Stimulated activated CD4-positive, alpha-beta T cell treated with anti-CD3 and anti-CD28 coated beads, Interleukin-1b, Interleukin-23, amount 100 ng/mL, for 4 hours (primary cell): Measurements from ENCODE around the gene MIPEP.
"Not testable (repeated sequence)": the region's sequence is repeated elsewhere in the genome, so short reads cannot be mapped to it uniquely, and the experiment has no call there.

ENCODE experiments used
- DNase-seq, 2 donors: peaks; one replicate each; pipeline ENCODE4 v3.0.0-alpha.2; 2020; ENCODE audit warnings: low read depth in 2 of 2

The MIPEP gene

DNA sequence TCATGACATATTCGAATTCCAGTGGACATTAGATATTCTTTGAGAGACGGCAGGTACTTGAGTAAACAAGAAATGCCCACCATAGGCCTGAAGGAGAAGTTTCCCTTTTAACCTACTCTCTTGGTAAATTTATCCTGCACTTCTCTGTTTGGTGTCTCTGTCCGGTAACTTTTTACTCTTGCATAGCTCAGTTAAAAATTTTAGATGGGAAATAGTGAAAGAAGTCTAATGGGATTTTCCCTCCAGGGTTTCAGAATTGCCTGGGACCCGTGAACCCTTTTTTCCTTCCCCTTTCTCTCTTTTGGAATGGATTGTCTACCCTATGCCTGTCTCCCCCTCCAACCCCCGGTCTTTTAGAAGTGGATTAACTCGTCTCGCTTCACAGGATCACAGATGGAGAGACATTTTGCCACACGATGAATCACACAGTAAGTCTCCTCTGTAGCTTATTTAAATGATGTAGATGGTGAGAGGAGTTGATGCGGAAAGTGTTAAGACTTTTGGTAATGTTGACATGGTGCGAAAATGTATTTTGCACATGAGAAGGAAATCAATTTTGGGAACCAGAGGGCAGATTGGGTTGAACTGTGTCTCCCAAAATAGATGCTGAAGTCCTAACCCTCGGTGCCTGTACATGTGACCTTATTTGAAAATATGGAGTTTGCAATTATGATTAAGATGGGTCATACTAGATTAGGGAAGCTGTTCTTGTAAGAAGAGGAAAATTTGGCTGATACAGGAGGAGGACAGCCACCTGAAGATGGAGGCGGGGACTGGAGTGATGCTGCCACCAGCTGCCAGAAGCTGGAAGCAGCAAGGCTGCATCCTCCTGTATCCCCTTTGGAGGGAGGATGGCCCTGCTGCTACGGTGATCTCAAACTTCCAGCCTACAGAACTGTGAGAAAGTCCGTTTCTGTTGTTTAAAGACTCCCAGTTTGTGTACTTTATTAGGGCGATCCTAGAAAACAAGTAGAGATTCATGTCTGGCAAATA, 711 bp upstream of the MIPEP start:
- no peak for DNase-seq

DNA sequence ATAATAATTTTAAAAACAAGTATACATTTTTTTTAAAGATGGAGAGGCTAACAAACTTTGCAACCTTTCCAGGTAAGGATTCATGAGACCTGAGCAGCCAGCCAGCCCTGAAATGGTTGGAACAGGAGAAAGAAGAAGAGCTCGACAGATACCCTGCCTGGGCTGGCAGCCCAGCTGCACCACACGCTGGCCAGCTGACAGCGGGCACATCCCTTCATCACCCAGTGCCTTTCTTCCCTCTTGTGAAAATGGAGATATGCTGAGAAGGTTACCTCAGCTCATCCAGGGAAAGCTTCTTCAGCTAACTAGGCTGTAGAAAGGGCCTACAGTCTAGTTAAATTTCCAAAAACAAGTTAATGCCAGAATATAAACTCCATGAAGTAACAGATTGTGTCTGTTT, 4.8 kb downstream of the MIPEP start:
- DNase-seq: not testable (repeated sequence)

DNA sequence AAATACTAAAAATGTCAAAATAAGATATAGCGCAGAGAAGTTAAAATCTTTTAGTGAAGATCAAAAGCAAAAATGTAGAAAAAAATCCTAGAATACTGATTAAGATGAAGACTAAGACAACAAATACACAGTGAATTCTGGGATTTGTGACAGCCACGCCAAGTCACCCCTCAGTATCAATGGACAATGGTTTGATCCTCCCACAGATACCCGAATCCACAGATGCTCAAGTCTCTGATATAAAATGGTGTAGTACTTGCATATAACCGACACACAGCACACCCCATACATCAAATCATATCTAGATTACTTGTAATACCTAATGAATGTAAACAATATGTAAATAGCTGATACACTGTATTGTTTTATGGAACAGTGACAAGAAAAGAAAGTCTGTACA, 5.9 kb downstream of the MIPEP start:
- DNase-seq: no peak

DNA sequence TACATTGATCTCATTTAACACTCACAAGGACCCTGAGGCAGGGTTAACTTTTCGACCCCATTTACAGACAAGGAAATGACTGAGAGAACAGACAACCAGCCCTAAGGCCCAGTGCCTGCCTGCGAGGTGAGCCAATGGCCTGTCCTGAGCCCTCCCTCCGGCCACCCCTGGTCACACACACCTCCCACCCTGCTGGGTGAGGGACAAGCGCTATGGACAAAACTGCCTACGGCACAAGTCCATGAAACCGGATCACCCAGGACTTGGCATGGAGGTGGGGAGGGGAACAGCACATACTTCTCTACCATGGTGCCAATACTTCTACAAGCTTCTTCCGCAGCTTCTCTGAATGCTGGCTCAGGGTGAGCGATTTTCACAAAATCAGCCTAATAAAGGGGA, 7.8 kb downstream of the MIPEP start:
- DNase-seq: not testable (repeated sequence)

DNA sequence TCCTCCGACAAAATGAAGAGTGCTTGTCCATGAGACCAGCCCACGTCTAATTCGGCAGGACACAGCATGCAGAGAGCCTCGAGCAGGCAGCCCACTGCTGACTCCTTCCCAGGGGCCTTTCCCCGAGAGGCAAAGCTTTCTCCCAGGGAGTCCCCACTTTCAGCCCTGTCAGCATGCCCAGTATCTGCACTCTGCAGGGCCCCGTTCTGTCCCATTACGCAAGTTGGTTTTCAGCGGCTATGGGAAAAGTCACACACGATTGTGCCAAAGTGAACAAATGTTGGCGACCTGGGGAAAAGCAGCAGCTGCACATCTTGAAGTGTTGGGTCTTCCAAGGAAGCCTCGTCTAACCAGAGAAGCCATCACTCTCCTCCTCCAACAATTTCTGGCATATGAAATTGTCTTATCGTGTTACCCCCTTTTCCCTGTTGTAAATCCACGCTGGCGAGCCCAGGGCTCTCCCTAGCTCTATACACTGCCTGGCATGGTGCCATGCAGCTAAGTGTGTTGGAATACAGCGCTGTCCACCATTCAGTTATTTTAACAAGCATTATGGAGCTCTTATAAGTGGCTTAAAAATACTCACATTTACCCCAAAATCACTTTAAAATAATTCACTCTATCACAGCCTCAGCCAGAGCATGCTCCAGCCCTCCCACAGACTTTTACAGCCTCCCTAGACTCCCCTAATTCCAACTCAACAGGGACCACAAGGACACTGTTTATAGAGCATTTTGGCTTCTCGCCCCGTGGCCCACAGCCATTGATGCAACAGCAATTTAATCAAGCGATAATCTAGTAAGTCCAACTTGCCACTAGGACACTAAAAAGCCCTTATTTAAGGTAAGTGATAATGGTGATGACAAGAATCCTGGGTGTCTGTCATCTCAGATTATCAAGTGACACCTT, 8.5 kb downstream of the MIPEP start:
- not testable (repeated sequence) for DNase-seq

DNA sequence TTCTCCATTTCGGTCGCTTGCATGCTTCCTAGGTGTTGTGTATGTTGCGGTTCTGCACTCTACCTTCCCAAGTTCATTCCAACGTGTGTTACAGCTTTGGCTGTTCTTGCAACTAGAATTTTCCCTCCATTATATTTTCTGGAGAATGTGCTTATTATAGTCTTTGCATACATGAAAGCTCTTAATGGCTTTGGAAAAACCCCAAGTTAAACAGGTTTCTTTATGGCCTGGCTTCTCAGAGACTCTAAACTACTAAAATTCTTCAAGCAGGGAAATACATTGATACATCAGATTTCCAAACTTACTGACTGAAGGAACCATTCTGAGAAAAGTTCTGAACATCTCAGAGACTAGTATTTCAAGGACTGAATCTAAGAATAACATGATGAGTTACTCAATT, 11.9 kb downstream of the MIPEP start:
- no peak for DNase-seq

DNA sequence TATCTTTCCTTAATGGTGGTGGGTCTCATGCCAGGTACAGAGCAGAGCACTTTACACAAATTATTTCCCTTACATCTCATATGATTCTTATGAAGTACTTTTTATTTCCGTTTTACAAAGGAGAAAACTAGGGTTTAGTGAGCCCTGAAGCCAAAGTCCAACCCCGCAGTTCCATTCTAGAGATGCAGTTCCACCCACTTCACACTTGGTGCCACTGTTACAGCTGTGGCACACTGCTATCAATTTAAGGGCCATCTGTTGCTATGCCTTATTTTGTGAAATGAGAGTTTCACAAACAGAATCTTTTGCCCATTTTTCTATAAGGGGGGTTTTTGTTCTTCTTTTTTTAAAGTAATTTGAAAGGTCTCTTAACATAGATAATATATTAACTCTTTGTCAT, 12.9 kb downstream of the MIPEP start:
- no peak for DNase-seq

DNA sequence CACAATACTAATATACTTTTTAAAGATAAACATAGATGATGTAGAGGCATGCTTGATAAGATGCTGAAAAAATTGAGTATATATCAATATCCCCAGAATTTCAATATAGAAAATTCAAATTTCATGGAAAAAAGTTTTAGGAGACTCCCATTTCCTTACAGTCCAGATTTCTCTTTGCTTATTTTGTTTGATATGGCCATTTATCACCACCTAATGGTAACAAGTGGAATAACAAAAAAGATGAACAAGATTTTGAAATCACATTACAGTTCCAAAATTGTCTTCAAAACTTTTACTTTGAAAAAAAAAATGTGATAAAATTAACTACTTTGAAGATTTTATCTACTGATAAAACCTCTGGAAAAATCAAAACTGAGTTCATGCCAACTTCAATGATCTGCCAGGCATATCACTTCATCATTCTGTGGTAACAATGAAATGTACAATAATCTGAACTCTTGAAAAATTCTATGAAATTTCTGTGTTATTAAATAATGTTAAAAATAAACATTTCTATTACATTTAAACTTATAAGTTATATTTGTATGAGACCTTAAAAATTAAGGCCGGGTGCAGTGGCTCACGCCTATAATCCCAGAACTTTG, 17.5 kb downstream of the MIPEP start:
- no peak for DNase-seq

DNA sequence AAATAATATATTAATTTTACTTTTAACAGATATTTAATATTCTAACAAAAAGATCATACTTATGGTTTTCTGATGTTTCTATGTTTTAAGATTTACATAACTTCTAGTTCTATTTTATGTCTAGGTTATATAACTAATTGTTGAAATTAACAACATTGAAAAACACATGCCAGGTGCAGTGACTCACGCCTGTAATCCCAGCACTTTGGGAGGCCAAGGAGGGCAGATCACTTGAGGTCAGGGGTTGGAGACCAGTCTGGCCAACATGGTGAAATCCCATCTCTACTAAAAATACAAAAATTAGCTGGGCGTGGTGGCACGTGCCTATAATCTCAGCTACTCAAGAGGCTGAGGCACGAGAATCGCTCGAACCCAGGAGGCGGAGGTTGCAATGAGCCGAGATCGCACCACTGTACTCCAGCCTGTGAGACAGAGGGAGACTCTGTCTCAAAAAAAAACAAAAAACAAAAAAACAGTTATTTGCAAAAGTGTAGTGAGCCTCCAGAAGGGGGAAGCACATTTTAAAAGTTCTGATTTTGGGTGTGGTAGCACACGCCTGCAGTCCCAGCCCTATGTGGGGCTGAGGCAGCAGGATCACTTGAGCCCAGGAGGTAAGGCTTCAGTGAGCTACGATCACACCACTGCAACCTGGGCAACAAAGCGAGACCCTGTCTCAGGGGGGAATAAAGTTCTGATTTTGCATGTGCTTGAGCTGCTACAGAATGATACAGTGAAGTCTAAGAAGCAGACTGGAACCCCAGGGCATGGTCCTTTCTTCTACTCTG, 18.7 kb downstream of the MIPEP start:
- DNase-seq: no peak

DNA sequence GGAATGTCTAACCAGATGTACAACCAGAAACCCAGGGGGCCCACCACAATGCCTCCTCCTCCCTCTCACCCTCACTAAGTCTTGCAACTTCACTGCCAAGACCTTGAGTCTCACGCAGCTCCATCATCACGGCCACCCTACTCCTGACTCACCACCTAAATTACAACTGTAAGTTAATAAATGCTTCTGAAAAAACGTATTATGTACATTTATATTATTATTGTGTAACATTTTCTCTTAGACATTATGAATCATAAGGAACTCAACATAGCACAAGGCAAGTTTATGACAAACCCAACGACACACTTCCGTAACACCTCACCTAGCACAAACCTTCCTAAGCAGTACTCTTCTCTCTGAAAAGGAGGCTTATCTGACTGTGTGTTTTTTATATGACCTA, 20.7 kb downstream of the MIPEP start:
- no peak for DNase-seq

DNA sequence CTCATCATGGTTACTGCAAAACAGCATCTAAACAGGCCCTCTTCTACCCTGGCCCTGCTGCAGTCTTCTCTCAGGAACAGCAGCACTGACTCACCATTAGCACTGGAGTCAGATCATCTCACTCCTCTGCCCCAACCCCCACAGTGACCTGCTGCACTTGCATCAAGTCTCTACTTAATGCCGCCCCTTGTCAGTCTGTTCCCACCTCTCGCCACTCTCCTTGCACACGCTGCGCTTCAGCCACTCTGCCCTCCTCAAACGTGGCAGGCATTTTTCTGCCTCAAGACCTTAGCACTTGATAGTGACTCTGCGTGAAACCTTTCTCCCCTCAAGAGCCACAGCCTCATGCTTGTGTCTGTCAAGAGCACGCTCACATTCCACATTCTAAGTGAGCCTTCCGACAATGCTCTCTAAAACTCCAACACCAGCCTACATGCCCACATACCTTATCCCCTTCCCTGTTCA, 22.1 kb downstream of the MIPEP start:
- no peak for DNase-seq

DNA sequence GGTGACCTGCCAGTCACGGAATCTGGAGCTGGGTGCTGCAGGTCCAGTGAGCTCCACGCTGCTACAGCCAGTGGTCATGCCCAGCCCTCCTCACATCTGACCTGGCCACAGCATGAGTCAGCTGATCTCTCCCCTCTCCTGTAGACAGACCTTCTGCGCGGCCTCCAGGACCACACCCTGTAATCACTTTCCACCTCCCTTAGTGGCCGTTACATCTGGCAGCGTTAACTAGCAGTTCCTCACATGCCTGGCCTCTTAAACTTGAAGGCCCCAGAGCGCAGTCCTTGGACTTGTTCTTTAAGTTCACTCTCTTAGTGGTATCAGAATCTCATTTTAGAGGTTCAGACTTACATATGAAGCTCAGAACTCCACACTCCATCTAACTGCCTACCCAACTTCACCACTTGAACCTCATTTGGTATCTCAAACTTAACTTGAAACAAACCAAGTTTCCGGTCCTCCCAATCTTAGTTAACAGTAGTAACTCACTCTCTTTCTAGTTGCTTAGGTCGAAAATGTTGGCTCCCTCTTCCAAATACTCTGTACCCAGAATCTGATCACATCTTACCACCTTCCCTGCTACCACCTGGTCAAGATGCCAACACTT, 22.7 kb downstream of the MIPEP start:
- no peak for DNase-seq

DNA sequence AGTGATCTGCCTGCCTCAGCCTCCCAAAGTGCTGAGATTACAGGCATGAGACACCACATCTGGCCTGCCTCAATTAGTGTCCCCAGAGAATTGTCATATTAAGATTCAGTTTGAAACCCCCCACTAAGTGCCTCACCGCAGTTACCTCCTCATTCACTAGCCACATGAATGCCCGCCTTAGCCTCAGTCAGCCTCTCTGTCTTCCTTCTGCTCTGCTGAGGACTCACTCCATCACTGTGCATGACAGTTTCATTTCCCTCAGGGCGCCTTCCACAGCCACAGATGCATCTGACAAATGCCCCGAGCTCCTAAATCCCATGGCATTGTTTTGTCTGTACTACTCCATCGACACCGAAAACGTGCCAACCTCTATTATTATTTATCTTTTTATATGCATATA, 23.3 kb downstream of the MIPEP start:
- no peak for DNase-seq

DNA sequence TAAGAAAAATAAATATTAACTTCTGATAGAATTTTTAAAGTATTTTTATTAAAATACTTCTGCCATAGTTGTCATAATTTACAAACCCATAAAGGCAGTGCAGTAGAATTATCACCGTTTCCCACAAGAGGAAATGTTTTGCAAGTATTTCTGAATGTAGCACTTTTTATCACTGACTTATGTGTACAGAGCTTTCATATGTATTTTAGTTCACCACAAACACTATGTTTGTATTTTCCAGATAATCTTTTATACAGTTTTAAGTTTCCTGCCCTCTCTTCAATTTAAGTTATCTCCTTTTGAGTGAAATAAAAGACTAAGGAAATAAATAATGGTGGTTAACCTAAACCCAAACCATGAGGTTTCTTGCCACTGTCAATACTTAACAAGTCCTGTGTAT, 24.2 kb downstream of the MIPEP start:
- no peak for DNase-seq

DNA sequence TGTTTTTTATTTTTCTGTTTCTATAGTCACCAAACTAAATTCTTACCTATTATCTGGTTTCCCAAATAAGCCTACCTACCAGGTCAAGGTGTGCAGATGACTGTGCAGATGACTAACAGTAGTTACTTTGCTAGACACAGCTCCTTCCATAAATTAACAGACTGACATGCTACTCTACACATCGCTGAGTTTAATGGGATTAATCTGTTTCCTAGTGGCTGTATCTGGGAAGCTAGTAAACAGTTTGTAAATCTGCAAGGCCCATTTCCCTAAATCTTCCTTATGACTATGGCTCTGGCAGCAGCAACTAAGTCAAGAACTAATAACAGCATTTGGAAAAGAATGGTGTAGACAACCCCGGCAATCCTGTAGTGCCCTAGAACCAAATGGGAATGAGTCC, 27.9 kb downstream of the MIPEP start:
- no peak for DNase-seq

DNA sequence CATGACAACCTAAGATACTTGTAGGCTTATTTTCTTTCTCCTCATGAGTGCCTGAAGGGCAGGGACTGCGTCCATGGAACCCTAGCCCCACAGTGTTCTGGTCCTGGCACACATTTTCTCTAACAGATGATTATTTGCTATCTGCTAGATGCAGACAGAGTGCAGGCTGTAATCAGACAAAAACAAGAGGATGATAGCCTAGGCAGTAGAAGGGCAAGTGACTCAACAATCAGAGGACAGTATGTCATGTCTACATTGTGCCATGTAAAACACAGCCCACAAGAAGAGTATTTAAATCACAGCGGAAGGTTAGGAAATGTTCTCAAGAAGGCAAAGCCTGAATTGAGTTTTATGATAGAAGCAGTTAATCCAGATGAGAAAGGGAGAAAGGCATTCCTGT, 29.3 kb downstream of the MIPEP start:
- DNase-seq: no peak

DNA sequence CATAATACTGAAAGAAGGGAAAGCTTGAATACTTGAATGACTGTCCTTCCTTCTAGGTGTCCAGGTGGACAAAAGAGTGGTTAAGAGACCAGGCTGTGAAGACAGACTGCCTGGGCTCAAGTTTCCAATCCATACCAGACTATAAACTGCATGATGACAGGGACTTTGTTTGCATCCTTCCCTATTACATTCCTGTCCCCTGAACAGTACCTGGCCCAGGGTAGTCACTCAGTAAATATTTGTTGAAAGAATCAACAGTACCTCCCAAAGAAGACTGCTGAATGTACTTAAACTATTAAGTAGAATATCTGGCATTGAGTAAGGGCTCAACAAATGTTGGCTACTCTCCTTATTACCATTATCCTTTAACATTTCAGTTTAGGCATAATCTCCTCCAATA, 29.7 kb downstream of the MIPEP start:
- DNase-seq: no peak

DNA sequence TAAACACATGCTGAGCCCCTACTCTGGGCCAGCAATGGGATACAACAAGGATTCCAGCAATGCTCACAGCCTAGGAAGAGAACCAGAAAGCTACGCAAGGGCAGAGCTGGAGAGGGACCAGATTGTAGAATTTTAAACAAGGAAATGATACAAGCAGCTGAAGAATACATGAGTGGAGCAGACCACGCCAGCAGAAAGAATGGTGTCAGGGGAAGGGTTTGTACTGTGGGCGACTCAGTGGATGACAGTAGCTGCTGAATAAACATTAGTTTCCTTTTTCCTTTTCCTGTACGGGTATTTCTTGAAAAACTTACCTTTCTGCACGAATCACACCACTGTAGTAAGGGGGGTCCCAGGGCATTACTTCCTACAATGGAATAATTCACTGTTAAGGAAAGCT, 30.7 kb downstream of the MIPEP start:
- DNase-seq: no peak

DNA sequence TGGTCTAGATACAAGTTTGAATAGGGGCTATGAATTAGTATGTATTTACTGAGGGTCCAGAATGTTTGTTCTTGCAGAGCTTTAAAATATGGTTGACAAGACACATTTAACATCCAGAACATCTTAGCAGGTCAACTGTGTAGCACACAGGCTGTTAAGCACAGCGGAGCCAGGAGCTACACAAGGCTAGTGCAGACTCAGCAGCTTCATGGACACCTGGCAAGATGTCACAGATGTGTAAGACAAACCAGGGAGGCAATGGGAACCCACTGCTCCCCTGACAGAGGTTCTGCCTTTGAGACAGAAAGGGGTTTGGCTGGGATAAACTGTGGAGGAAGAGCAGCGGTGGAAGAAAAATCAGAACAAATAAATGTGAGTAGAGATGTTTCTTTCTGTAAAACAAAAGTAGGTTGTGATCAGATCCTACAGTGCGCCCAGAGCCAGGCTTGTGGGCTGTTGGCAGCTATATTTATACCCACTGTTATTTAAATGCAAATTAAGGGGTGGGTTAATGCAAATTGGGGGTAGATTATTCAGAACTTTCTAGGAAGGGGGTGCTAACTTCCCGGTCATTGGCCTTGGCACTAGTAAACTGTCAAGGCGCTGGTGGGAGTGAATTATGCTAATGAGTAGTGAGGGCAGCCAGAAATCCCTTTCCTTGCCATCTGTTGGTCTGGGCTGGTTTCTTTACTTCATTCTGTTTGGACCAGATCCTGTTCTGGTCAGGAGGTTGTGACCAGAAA, 33.0 kb downstream of the MIPEP start:
- no peak for DNase-seq

DNA sequence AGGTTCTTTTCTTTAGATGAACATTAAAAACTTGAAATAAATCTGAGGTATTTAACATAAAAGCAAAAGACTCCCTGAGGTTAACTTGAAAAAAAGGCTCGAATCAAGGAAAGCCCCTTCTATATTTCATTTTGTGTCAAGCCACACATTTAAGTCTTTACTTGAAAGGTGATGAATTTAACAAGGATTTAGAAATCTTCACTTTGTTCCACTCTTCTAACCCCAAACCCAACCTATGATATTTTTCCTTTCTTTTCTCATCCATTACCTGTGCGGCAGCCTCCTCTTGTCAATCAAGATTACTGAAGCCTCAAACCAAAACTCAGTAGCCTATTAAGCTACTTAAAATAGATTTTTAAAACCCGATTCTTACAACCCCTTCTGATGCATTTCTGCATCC, 33.8 kb downstream of the MIPEP start:
- DNase-seq: no peak
